Kidney epithelial cell (primary cell): ENCODE data around the gene SLC39A11. TPM values are rescaled to one million over a fixed set of nuclear protein-coding genes. Genes with fewer than 3 reads are reported as not detected.

Experiments
- DNase-seq: peaks from one replicate; pipeline ENCODE4 v3.0.0-alpha.2; 2010; ENCODE audit warnings: low read depth
- H3K27me3 ChIP-seq: 2 replicates; pipeline ENCODE4 v1.6.0; 2011; ENCODE audit warnings: low read length; ENCODE audit not compliant: control insufficient read depth, insufficient read depth
- H3K36me3 ChIP-seq: 2 replicates; pipeline ENCODE4 v1.5.1; 2011; ENCODE audit warnings: low read length; ENCODE audit not compliant: control insufficient read depth, insufficient read depth
- H3K4me3 ChIP-seq: 2 replicates; pipeline ENCODE4 v1.5.1; 2011; ENCODE audit warnings: low read depth, mild to moderate bottlenecking, control low read depth, low read length
- CTCF ChIP-seq: IDR thresholded peaks from 2 replicates; pipeline ENCODE4 v1.5.1; 2011; ENCODE audit warnings: mild to moderate bottlenecking, moderate library complexity, low read length, control low read depth, inconsistent platforms; ENCODE audit not compliant: insufficient read depth, poor library complexity, severe bottlenecking
- total RNA-seq: library from RNA; depleted of rRNA; stranded (reverse); fragments of >200 nt; gene quantifications from 2 replicates; pipeline ENCODE4 v1.2.3, GENCODE V29; 2015

SLC39A11 gene
- total RNA-seq, 1 donor from 2014 or later, result 13.0 TPM

- Histone ChIP-seq H3K27me3 (no peaks in the 10 kb centered on the region), H3K36me3 (no peaks in the 10 kb centered on the region), H3K4me3 (no peak overlapping the region)
- no peak for TF ChIP-seq CTCF
- DNase-seq, result no peak
Measured at GRCh38 chr17:72616447-72616846, 476.0 kb downstream of the SLC39A11 start.

GRCh38 chr17:72615627-72615991, 476.9 kb downstream of the SLC39A11 start:
- no peak for TF ChIP-seq CTCF
- Histone ChIP-seq H3K27me3 (no peaks in the 10 kb centered on the region), H3K36me3 (no peaks in the 10 kb centered on the region), H3K4me3 (no peak overlapping the region)
- no peak for DNase-seq

- Histone ChIP-seq H3K27me3 (no peaks in the 10 kb centered on the region), H3K4me3 (no peak overlapping the region)
- no peak for TF ChIP-seq CTCF
Measured at GRCh38 chr17:72614871-72615626, 477.4 kb downstream of the SLC39A11 start.

GRCh38 chr17:72614476-72614870, 478.0 kb downstream of the SLC39A11 start:
- Histone ChIP-seq H3K36me3 (no peaks in the 10 kb centered on the region), H3K4me3 (no peak overlapping the region), H3K27me3 (no peaks in the 10 kb centered on the region)
- TF ChIP-seq CTCF, result no peak
- no peak for DNase-seq

More at GRCh38 chr17:72614871-72615626, 477.4 kb downstream of the SLC39A11 start:
- peak; percentile 96 for DNase-seq
- no peaks in the 10 kb centered on the region for H3K36me3 ChIP-seq

- no peak for TF ChIP-seq CTCF
- DNase-seq, result peak; percentile 65
- no peaks in the 10 kb centered on the region for H3K36me3 ChIP-seq
- H3K4me3 ChIP-seq, result no peak overlapping the region
- H3K27me3 ChIP-seq, result no peaks in the 10 kb centered on the region
Measured at GRCh38 chr17:72613806-72614292, 478.6 kb downstream of the SLC39A11 start.

GRCh38 chr17:72613396-72613795, 479.1 kb downstream of the SLC39A11 start:
- no peak for TF ChIP-seq CTCF
- Histone ChIP-seq H3K4me3 (no peak overlapping the region), H3K36me3 (no peaks in the 10 kb centered on the region), H3K27me3 (no peaks in the 10 kb centered on the region)
- DNase-seq, result no peak
